Endothelial cell of umbilical vein (primary cell): ENCODE data around the gene GTF2H4. TPM values are rescaled to one million over a fixed set of nuclear protein-coding genes. Genes with fewer than 3 reads are reported as not detected.
A peak's percentile ranks its signal among the peaks of the same experiment; 100 is the strongest.

ENCODE experiments used
- BruUV-seq: library from RNA; stranded (reverse); fragments of 400-500 nt; replicated peaks from 2 replicates; lab custom pipeline; 2021; lab: Mats Ljungman, UMichigan
- CTCF ChIA-PET: fragments of 300-600, 350-600 bp; sonication (Branson Sonifier 250); formaldehyde crosslinking; loops from one replicate; lab custom pipeline; 2021; ENCODE audit warnings: antibody characterized with exemption, inconsistent platforms; lab: Charles Lee
- POLR2A ChIA-PET: fragments of 300-600, 350-600 bp; sonication (Branson Sonifier 250); formaldehyde crosslinking; loops from one replicate; lab custom pipeline; 2021; ENCODE audit warnings: antibody characterized with exemption, inconsistent platforms; lab: Charles Lee
- DNase-seq: peaks from one replicate; pipeline ENCODE4 v3.0.0-alpha.2; 2011; ENCODE audit warnings: low read depth, low spot score
- FAIRE-seq: peaks from 2 replicates; lab custom pipeline; 2011; peaks lifted over from hg19 to GRCh38; lab: Jason Lieb, UNC
- H2AFZ ChIP-seq: 2 replicates; pipeline ENCODE4 v1.6.0; 2012; ENCODE audit warnings: low read depth, low read length, control low read depth, inconsistent platforms
- H3K27ac ChIP-seq: 2 replicates; pipeline ENCODE4 v1.5.1; 2011; ENCODE audit warnings: low read depth, mild to moderate bottlenecking, control low read depth, low read length, moderate library complexity; ENCODE audit not compliant: insufficient read depth
- H3K27me3 ChIP-seq, 2 experiments: 2 replicates each; pipeline versions ENCODE4 v1.6.0 to v1.6.1; 2011; ENCODE audit warnings: low read length in 2 of 2, mixed read lengths in 1 of 2; ENCODE audit not compliant: control insufficient read depth in 2 of 2, insufficient read depth in 2 of 2
- H3K36me3 ChIP-seq, 2 experiments: 2 replicates in 1 of 2; 3 replicates in 1 of 2; pipeline ENCODE4 v1.5.1; 2011; ENCODE audit warnings: low read length in 2 of 2, mild to moderate bottlenecking in 1 of 2, moderate library complexity in 1 of 2; ENCODE audit not compliant: control insufficient read depth in 2 of 2, insufficient read depth in 2 of 2; ENCODE audit errors: extremely low read depth in 1 of 2
- H3K4me1 ChIP-seq: 3 replicates; pipeline ENCODE4 v1.5.1; 2011; ENCODE audit warnings: mild to moderate bottlenecking, low read length; ENCODE audit not compliant: control insufficient read depth, insufficient read depth; ENCODE audit errors: extremely low read depth
- H3K4me2 ChIP-seq: 2 replicates; pipeline ENCODE4 v1.6.1; 2011; ENCODE audit warnings: low read length, control low read depth, mixed read lengths; ENCODE audit not compliant: insufficient read depth
- H3K4me3 ChIP-seq, 3 experiments: fragments of 200-600 bp in 1 of 3; sonication (generic), shearing (Covaris generic) in 1 of 3; replicated peaks in 1 of 3; 2 replicates each; pipeline ENCODE4 v1.5.1; 2011 to 2016; ENCODE audit warnings: control low read depth in 3 of 3, low read length in 3 of 3, mild to moderate bottlenecking in 2 of 3, inconsistent platforms in 1 of 3, low read depth in 1 of 3, moderate library complexity in 1 of 3; ENCODE audit not compliant: insufficient read depth in 1 of 3
- H3K79me2 ChIP-seq: 2 replicates; pipeline ENCODE4 v1.6.0; 2012; ENCODE audit warnings: low read length, inconsistent platforms; ENCODE audit not compliant: control insufficient read depth, insufficient read depth
- H3K9ac ChIP-seq: replicated peaks from 2 replicates; pipeline ENCODE3; 2011; ENCODE audit warnings: low read length, control low read depth; ENCODE audit not compliant: insufficient read depth; ENCODE audit errors: extremely low read depth
- H3K9me1 ChIP-seq: replicated peaks from 3 replicates; pipeline ENCODE4 v1.6.0; 2011; ENCODE audit warnings: mild to moderate bottlenecking, low read length; ENCODE audit not compliant: control insufficient read depth, insufficient read depth; ENCODE audit errors: extremely low read depth
- H3K9me3 ChIP-seq: replicated peaks from 2 replicates; pipeline ENCODE4 v1.5.1; 2012; ENCODE audit warnings: low read length, inconsistent platforms; ENCODE audit not compliant: control insufficient read depth, insufficient read depth
- H4K20me1 ChIP-seq: replicated peaks from 2 replicates; pipeline ENCODE3; 2011; ENCODE audit warnings: mild to moderate bottlenecking, low read length; ENCODE audit not compliant: control insufficient read depth, insufficient read depth; ENCODE audit errors: extremely low read depth
- EZH2 ChIP-seq: IDR thresholded peaks from 2 replicates; pipeline ENCODE4 v1.6.1; 2012; ENCODE audit warnings: borderline replicate concordance, low read depth, mild to moderate bottlenecking, moderate library complexity, low read length, inconsistent platforms; ENCODE audit not compliant: severe bottlenecking
- FOS ChIP-seq: IDR thresholded peaks from 2 replicates; pipeline ENCODE4 v1.6.1; 2011; ENCODE audit warnings: mild to moderate bottlenecking, low read length, moderate library complexity, borderline replicate concordance; ENCODE audit not compliant: insufficient read depth
- GATA2 ChIP-seq: IDR thresholded peaks from 2 replicates; pipeline ENCODE4 v1.7.0; 2011; ENCODE audit warnings: low read depth, mild to moderate bottlenecking, moderate library complexity, mixed read lengths, low read length; ENCODE audit not compliant: insufficient read length, insufficient read depth
- MAX ChIP-seq: IDR thresholded peaks from 2 replicates; pipeline ENCODE4 v1.6.1; 2011; ENCODE audit not compliant: insufficient read depth, insufficient read length
- MYC ChIP-seq: IDR thresholded peaks from one replicate; pipeline ENCODE4 v1.6.1; 2011; ENCODE audit warnings: mild to moderate bottlenecking, low read depth, low read length
- POLR2A ChIP-seq: IDR thresholded peaks from 2 replicates; pipeline ENCODE4 v1.6.1; 2012; ENCODE audit warnings: low read depth, mild to moderate bottlenecking, control low read depth, low read length
- POLR2AphosphoS5 ChIP-seq: IDR thresholded peaks from 2 replicates; pipeline ENCODE4 v1.6.1; 2012; ENCODE audit warnings: low read depth, mild to moderate bottlenecking, control low read depth, low read length, moderate library complexity; ENCODE audit not compliant: insufficient read depth
- dilution Hi-C: fragments of 300-500 bp; cut with MboI; formaldehyde crosslinking; loops from one replicate; pipeline ENCODE4 v1.15.0; 2019; ENCODE audit warnings: low sequenced_read_pairs; ENCODE audit not compliant: extremely low pct_ligation_motif_present
- intact Hi-C: fragments of 100-400 bp; cut with micrococcal nuclease; formaldehyde crosslinking; loops from one replicate; pipeline ENCODE4 v1.10.0; 2022
- polyA plus RNA-seq, 4 experiments: library from polyadenylated mRNA; depleted of rRNA in 3 of 4; stranded (reverse) in 3 of 4; unstranded in 1 of 4; fragments of >200 nt; gene quantifications; 2 replicates each; pipeline versions ENCODE4 v1.2.1 to v1.2.3, GENCODE V29; 2011 to 2012; ENCODE audit warnings: missing spikeins in 1 of 4
- total RNA-seq: library from RNA; stranded (reverse); gene quantifications from 2 replicates; pipeline ENCODE4 v1.2.3, GENCODE V29; 2021
- TF ChIP-seq, protein P1 (sequence below), 2 donors: IDR thresholded peaks; 1 replicate in 1 of 2; 2 replicates in 1 of 2; pipeline ENCODE4 v1.5.1; 2011; ENCODE audit warnings: low read length in 2 of 2, mild to moderate bottlenecking in 2 of 2, moderate library complexity in 2 of 2, control low read depth in 1 of 2, inconsistent platforms in 1 of 2, low read depth in 1 of 2; ENCODE audit not compliant: insufficient read depth in 1 of 2; ENCODE audit errors: extremely low read depth in 1 of 2

The GTF2H4 gene
- total and polyA plus RNA-seq, 2 donors (not counting 3 experiments of a cell fraction or from before 2014, with no cell fraction given), result 40.5 to 52.6 TPM

DNA sequence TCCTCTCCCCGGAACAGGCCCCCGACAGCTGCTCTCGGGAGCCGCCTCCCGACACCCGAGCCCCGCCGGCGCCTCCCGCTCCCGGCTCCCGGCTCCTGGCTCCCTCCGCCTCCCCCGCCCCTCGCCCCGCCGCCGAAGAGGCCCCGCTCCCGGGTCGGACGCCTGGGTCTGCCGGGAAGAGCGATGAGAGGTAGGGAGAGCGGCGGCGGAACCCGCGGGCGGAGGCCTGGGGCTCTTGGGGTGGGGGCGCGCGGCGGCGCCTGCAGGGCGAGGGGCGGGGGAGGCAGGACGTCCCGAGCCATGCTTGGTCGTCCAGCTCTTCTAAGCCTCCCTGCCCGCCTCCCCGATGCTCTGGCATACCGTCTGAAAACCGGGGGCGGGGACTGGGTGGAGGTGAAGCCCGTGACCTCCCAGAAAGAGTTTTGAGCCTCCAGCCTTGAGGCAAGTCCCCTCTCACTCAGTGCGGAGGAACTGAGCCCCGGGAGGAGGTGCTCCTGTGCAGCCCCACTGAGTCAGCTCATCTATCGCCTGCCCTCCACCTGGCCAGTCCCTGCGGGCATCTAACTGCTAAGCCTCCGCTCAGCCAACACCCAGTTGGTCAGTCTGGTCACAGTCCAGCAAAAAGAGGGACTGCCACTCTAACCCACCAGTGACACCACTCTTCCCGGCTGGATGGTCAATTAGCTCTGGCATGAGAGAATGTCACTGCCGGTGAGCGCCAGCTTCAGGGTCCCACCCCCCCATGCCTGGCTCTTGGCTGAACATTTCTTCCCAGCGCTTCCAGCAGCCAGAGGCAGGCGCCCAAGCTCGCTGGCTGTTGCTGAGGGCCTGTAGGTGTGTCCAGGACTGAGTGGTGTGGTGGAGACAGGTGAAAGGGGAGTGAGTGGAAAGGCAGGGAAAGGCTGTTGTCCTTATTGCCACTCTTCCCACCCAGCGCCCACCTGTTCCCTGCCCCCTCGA is 23.2 kb upstream of the GTF2H4 start:
- Histone ChIP-seq H4K20me1 (no peaks in the 10 kb centered on the region), H3K9me3 (no peaks in the 10 kb centered on the region), H3K9ac (no peak overlapping the region), H3K27ac (no peak overlapping the region), H2AFZ (peak overlapping the region; percentile 48), H3K4me1 (no peaks in the 10 kb centered on the region), H3K27me3 (peaks cover 0 to 2% of the 10 kb centered on the region in 2 experiments), H3K4me2 (peak overlapping the region; percentile 10), H3K9me1 (no peaks in the 10 kb centered on the region), H3K36me3 (no peaks in the 10 kb centered on the region), H3K79me2 (no peaks in the 10 kb centered on the region), H3K4me3 (peak overlapping the region; percentile 22 to 76 (median 47))
- POLR2A ChIA-PET, result interaction anchor here (0.6 to 0.7 kb wide), 2 partner anchors 110 to 147 kb away, joined by 6 read pairs; no protein-coding TSS in a partner anchor
- intact Hi-C loops (no loop called here), dilution Hi-C loops (loop anchor here (25.0 kb wide), 1 partner anchor 148 kb away; the partner anchor contains the start of genes FLOT1 and IER3)
- no TSS peak for BruUV-seq
- TF ChIP-seq MAX (no peak), POLR2AphosphoS5 (no peak), MYC (no peak), EZH2 (no peak), GATA2 (no peak), FOS (no peak), POLR2A (no peak)
- TF ChIP-seq, protein P1, sequence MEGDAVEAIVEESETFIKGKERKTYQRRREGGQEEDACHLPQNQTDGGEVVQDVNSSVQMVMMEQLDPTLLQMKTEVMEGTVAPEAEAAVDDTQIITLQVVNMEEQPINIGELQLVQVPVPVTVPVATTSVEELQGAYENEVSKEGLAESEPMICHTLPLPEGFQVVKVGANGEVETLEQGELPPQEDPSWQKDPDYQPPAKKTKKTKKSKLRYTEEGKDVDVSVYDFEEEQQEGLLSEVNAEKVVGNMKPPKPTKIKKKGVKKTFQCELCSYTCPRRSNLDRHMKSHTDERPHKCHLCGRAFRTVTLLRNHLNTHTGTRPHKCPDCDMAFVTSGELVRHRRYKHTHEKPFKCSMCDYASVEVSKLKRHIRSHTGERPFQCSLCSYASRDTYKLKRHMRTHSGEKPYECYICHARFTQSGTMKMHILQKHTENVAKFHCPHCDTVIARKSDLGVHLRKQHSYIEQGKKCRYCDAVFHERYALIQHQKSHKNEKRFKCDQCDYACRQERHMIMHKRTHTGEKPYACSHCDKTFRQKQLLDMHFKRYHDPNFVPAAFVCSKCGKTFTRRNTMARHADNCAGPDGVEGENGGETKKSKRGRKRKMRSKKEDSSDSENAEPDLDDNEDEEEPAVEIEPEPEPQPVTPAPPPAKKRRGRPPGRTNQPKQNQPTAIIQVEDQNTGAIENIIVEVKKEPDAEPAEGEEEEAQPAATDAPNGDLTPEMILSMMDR (IDR thresholded peaks at IDR 0.05; ENCODE audit: extremely low read depth in 1 of 2, insufficient read depth in 1 of 2, low read depth in 1 of 2, low read length in 2 of 2), result no peak
- DNase-seq, result no peak
- CTCF ChIA-PET, result interaction anchor here (0.7 to 7.0 kb wide), 12 partner anchors 9 to 403 kb away, joined by 3 to 36 read pairs (median 4); partner anchors contain the start of gene VARS2
- no peak for FAIRE-seq
